ENCODE data around the gene KDM6B.

Gene KDM6B

DNA sequence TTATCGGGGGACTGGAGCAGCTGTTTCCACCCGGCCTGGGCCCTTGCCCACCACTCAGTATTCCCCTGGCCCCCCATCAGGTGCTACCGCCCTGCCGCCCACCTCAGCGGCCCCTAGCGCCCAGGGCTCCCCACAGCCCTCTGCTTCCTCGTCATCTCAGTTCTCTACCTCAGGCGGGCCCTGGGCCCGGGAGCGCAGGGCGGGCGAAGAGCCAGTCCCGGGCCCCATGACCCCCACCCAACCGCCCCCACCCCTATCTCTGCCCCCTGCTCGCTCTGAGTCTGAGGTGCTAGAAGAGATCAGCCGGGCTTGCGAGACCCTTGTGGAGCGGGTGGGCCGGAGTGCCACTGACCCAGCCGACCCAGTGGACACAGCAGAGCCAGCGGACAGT, 14.7 kb downstream of the KDM6B start:
- in situ Hi-C loops (cut with MboI; ENCODE audit: low sequenced_read_pairs), result loop anchor here (25.0 kb wide), 1 partner anchor 261 kb away; the partner anchor contains the start of genes CD68, MPDU1 and SOX15

DNA sequence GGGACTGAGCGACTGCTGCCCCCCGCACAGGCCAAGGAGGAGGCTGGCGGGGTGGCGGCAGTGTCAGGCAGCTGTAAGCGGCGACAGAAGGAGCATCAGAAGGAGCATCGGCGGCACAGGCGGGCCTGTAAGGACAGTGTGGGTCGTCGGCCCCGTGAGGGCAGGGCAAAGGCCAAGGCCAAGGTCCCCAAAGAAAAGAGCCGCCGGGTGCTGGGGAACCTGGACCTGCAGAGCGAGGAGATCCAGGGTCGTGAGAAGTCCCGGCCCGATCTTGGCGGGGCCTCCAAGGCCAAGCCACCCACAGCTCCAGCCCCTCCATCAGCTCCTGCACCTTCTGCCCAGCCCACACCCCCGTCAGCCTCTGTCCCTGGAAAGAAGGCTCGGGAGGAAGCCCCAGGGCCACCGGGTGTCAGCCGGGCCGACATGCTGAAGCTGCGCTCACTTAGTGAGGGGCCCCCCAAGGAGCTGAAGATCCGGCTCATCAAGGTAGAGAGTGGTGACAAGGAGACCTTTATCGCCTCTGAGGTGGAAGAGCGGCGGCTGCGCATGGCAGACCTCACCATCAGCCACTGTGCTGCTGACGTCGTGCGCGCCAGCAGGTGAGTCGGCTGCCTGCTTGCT, 15.2 kb downstream of the KDM6B start:
- in situ Hi-C loops (cut with MboI; ENCODE audit: low sequenced_read_pairs), result loop anchor here (25.0 kb wide), 1 partner anchor 262 kb away; the partner anchor contains the start of genes CD68, MPDU1 and SOX15

DNA sequence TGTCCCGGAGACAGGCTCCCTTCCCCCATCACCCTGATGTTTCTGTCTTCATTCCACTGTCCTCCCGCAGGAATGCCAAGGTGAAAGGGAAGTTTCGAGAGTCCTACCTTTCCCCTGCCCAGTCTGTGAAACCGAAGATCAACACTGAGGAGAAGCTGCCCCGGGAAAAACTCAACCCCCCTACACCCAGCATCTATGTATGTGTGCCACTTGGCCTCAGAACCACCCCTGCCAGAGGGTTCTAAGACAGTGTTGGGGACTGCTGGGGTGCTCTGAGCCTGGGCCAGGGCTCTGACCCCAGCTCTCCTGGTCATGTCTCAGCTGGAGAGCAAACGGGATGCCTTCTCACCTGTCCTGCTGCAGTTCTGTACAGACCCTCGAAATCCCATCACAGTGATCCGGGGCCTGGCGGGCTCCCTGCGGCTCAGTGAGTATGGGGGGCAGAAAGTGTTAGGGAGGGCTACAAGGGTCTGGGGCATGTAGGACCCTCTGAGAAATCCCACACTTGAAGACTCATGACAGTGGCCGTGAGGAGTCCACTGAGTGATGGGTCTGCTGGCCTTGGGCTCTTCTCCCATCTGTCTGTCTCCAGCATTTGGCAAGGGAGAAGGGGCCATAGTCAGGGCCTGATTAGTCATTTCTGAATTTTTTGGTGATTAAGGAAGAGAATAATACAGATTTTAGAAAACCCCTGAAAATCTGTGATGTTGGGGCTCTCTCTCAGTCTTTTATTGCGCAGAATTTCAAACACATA, 15.9 kb downstream of the KDM6B start:
- in situ Hi-C loops (cut with MboI; ENCODE audit: low sequenced_read_pairs), result loop anchor here (25.0 kb wide), 1 partner anchor 263 kb away; the partner anchor contains the start of genes CD68, MPDU1 and SOX15

DNA sequence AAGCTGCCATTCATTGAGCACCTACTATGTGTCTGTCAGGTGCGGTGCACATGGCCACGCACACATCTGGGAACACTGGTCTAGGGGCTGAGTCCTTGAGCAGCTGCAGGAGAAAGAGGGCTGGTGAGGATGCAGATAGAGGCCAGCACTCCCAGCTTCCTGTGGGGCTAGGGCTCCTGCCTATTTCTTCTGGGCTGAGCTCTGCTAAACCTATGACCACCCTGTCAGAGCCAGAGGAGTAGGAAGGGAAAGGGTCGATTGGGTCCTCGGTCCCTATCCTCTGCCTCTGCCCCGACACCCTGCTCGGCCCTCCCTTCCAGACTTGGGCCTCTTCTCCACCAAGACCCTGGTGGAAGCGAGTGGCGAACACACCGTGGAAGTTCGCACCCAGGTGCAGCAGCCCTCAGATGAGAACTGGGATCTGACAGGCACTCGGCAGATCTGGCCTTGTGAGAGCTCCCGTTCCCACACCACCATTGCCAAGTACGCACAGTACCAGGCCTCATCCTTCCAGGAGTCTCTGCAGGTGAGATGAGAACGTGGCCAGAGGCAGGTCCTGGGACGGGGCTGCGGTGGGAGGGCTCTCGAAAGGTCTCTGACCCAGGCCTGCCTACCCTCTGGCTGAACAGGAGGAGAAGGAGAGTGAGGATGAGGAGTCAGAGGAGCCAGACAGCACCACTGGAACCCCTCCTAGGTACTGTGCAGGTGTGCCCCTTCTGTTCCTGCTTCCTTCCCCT, 16.9 kb downstream of the KDM6B start:
- in situ Hi-C loops (cut with MboI; ENCODE audit: low sequenced_read_pairs), result no loop called here

DNA sequence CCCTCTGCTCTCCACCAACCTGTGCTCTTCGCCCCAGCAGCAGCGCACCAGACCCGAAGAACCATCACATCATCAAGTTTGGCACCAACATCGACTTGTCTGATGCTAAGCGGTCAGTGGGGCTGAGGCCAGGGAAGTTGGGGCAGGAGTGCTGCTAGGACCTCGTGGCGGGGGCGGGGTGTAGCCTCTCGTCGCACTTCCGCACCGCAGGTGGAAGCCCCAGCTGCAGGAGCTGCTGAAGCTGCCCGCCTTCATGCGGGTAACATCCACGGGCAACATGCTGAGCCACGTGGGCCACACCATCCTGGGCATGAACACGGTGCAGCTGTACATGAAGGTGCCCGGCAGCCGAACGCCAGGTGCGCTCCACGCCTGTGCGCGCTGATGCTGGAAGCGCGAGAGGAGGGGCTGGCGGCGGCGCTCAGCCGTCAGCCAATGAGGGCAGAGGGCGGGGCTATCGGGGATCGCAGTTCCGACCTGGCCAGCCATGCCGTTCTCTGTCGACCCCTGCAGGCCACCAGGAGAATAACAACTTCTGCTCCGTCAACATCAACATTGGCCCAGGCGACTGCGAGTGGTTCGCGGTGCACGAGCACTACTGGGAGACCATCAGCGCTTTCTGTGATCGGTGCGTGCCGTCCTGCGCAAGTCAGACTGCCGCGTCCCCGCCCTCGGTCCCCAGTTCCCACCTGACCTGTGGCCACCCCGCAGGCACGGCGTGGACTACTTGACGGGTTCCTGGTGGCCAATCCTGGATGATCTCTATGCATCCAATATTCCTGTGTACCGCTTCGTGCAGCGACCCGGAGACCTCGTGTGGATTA, 17.6 kb downstream of the KDM6B start:
- in situ Hi-C loops (cut with MboI; ENCODE audit: low sequenced_read_pairs), result no loop called here

DNA sequence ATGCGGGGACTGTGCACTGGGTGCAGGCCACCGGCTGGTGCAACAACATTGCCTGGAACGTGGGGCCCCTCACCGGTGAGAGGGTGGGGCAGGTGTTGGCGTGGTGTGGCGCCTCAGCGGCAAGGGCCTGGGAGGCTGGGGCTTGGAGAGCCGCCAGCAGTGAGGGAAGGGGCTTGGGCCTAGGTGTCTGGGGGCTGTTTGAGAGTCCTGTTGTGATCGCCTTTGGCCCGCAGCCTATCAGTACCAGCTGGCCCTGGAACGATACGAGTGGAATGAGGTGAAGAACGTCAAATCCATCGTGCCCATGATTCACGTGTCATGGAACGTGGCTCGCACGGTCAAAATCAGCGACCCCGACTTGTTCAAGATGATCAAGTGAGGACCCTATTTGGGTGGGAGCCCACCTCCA, 18.2 kb downstream of the KDM6B start:
- in situ Hi-C loops (cut with MboI; ENCODE audit: low sequenced_read_pairs), result no loop called here

DNA sequence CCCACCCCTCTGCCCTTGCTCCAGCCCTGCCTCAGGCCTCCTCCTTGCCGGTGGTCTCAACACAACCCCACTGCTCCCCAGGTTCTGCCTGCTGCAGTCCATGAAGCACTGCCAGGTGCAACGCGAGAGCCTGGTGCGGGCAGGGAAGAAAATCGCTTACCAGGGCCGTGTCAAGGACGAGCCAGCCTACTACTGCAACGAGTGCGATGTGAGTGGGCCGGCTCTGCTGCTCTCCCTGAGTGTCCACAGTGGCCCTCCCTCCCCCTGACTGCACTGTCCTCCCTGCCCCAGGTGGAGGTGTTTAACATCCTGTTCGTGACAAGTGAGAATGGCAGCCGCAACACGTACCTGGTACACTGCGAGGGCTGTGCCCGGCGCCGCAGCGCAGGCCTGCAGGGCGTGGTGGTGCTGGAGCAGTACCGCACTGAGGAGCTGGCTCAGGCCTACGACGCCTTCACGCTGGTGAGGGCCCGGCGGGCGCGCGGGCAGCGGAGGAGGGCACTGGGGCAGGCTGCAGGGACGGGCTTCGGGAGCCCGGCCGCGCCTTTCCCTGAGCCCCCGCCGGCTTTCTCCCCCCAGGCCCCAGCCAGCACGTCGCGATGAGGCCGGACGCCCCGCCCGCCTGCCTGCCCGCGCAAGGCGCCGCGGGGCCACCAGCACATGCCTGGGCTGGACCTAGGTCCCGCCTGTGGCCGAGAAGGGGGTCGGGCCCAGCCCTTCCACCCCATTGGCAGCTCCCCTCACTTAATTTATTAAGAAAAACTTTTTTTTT, 19.1 kb downstream of the KDM6B start:
- in situ Hi-C loops (cut with MboI; ENCODE audit: low sequenced_read_pairs), result no loop called here

DNA sequence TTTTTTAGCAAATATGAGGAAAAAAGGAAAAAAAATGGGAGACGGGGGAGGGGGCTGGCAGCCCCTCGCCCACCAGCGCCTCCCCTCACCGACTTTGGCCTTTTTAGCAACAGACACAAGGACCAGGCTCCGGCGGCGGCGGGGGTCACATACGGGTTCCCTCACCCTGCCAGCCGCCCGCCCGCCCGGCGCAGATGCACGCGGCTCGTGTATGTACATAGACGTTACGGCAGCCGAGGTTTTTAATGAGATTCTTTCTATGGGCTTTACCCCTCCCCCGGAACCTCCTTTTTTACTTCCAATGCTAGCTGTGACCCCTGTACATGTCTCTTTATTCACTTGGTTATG, 19.6 kb downstream of the KDM6B start:
- in situ Hi-C loops (cut with MboI; ENCODE audit: low sequenced_read_pairs), result no loop called here

DNA sequence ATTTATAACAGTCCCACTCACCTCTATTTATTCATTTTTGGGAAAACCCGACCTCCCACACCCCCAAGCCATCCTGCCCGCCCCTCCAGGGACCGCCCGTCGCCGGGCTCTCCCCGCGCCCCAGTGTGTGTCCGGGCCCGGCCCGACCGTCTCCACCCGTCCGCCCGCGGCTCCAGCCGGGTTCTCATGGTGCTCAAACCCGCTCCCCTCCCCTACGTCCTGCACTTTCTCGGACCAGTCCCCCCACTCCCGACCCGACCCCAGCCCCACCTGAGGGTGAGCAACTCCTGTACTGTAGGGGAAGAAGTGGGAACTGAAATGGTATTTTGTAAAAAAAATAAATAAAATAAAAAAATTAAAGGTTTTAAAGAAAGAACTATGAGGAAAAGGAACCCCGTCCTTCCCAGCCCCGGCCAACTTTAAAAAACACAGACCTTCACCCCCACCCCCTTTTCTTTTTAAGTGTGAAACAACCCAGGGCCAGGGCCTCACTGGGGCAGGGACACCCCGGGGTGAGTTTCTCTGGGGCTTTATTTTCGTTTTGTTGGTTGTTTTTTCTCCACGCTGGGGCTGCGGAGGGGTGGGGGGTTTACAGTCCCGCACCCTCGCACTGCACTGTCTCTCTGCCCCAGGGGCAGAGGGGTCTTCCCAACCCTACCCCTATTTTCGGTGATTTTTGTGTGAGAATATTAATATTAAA, 20.2 kb downstream of the KDM6B start:
- in situ Hi-C loops (cut with MboI; ENCODE audit: low sequenced_read_pairs), result no loop called here

DNA sequence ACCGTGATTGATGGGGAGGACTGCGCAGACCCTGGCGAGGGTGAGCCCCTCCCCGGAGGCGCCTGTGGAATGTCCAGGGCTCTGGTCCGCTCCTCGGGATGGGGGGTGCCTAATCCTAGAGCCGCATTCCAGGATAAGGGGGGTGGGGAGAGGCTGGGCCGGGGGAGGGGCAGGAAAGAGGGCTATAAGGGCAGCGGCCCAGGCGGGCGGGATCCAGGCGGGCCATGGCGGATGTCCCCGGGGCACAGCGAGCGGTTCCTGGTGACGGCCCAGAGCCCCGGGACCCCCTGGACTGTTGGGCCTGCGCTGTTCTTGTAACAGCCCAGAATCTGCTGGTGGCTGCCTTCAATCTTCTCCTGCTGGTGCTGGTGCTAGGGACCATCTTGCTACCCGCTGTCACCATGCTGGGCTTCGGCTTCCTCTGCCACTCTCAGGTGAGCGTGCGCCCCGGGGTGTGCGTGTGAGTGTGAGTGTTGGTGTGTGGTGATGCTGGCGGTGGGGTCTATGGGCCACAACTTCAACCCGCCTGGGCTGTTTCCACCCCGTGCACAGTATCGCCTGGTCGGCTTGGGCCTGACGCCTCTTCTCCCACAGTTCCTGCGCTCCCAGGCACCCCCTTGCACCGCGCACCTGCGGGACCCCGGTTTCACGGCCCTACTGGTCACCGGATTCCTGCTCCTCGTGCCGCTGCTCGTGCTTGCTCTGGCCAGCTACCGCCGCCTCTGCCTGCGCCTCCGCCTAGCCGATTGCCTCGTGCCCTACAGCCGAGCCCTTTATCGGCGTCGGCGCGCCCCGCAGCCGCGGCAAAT, 21.0 kb downstream of the KDM6B start, which contains the start of gene TMEM88:
TSS of gene TMEM88 (plus strand) at position 216 of the 809 bp plus-strand sequence. CDS start at position 225, 9 bp downstream.
- in situ Hi-C loops (cut with MboI; ENCODE audit: low sequenced_read_pairs), result no loop called here

DNA sequence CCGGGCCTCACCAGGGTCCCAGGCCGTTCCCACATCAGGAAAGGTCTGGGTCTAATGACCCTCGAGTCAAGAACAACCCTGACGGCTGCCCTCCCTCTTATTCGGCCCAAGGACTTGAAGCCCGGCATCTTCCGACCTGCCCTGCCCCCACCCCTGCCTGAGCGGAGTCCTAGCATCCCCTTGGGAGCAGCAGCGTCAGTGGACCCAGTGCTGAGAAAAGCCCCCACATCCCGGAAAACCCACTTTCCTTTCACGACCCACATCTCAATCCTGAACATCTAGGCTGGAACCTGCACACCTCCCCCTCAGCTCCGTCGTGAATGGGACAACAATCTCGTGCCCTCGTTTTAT, 21.6 kb downstream of the KDM6B start:
- in situ Hi-C loops (cut with MboI; ENCODE audit: low sequenced_read_pairs), result no loop called here

DNA sequence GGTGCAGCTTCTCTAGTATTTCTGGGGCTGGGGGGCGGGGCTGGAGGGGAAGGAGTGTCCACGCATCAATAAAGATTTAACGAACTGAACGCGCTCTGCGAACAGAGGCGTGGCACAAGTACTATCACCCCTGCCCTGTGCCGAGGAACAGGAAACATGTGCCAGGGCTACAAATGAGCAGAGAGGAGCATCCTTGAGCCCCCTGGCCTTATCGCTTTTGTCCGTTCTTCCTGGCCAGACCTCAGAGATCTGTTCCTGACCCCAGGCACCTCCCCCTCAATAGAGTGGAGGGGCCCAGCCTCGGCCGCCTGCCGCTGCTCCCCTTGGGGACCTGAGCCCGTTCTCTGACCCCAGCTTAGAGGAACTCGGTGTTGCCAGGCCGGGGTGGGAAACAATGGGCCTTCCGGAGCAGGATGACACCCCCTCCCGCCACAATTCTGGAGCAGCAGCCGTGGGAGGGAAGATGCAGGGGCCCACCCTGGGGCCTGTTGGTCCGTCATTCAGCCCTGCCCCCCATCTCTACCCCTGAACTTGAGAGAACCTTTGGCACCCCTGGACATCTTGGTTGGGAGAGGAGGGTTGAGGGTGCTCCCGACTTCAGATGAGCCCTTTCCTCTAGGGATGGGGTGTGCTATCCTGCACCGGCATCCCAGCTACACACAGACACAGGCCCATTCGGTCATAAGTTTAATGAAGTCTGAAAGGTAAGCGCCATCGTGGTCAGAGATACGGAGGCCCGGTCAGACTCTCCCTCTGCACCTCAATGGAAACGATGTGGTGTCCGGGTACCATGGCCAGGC, 22.2 kb downstream of the KDM6B start:
- in situ Hi-C loops (cut with MboI; ENCODE audit: low sequenced_read_pairs), result no loop called here

DNA sequence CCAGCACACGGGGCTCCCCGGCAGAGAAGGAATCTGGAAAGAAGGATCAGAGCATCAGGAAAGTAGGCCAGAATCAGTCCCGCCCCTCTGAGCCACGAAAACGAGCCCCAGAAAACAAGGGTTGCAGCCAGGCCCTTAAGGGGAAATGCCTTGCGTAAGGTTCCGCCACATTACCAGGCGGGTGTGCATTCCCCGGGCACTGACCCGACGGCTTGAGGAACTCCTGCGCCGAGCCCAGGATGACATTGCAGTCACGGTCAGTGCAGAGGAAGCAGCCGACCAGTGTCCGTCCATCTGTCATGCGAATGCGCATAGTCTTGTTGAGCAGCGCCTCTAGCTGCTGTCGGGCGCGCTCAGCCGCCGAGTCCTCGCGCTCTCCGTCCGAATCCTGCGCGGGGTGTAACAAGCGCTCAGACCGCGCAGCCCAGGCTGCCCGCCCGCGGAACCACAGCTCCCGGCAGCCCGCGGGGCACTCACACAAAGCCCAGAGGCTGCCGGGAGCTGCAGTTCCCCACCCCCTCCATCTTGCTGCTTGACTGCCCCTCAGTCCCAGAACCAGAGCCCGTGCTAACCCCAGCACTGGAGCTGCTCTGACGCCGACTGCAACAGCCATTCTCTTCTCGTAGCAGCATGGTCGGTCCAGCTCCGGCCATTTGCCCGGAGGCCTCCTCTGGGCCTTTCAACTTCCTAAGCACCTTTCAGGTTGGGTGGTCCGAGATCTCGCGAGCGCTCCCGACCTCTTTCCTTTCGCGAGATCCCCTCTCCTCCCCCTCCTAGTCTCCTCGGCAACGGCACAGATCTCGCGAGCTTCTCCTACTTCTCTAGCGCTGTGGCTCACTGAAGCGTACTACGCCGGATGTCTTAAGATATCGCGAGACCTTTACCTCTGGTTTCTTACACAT, 23.0 kb downstream of the KDM6B start, which contains the start of gene NAA38:
TSS of gene NAA38 (minus strand) at position 749 of the 902 bp plus-strand sequence. CDS start at position 653, 96 bp downstream.
- in situ Hi-C loops (cut with MboI; ENCODE audit: low sequenced_read_pairs), result no loop called here

DNA sequence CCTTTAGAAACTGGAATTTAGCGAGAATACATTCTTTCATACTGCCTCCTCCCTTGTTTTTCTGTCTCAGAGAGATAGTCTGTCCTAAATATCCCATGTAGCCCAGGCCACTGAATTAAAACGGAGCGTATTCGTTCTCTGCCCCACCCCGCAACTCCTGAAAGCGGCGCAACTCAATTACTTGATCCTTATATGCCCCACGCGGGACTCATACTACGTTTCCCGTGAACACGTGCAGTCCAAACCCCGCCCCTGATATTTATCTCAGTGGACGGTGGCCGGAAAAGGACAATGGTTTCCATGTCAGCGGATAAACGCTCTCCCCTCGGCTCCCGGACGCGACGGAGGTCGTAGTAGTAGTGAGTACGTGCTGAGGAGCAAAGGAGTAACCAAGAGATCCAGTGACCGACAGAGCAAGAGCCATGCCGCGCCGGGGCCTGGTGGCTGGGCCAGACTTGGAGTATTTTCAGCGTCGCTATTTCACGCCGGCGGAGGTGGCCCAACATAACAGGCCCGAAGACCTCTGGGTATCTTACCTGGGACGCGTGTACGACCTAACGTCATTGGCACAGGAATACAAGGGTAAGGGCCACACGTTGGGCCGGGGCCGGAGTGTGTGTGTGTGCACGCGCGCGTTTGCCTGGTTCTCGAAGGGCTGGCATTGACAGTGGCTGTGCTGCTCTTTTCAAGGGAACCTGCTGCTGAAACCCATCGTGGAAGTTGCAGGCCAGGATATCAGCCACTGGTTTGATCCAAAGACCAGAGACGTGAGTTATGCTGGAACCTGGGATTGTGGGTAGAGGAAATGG, 23.9 kb downstream of the KDM6B start, which contains the start of gene CYB5D1:
TSS of gene CYB5D1 (plus strand) at position 291 of the 809 bp plus-strand sequence. CDS start at position 423, 132 bp downstream.
- in situ Hi-C loops (cut with MboI; ENCODE audit: low sequenced_read_pairs), result no loop called here

DNA sequence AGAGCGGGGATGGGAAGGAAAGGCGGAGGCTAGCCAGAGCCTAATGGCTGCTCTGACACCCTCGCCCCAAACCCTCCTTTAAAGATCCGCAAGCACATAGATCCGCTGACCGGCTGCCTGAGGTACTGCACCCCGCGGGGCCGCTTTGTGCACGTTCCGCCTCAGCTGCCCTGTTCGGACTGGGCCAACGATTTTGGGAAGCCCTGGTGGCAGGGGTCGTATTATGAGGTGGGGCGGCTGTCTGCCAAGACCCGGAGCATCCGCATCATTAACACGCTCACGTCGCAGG, 24.4 kb downstream of the KDM6B start:
- in situ Hi-C loops (cut with MboI; ENCODE audit: low sequenced_read_pairs), result no loop called here

DNA sequence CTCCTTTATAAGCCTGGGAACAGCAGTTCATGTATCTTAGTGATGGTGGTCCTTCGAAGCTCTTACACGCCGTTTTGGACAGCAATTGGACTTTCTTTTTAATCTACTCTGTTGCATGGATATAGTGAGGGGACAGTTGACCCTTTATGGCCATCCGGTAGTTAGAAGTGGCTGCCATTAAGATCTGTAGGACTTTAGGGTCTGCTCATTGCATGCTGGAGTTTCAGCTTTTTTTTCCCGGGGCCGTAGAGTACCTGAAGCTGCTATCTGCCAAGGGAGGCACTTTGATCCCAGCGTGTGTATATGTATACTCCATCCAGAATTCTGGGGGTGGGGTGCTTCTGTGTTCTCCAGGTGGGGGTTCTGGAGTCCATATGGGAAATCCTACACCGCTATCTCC, 25.0 kb downstream of the KDM6B start:
- in situ Hi-C loops (cut with MboI; ENCODE audit: low sequenced_read_pairs), result no loop called here

Measured in HL-60/S4 treated with phorbol 12-myristate 13-acetate at 8.2 ng/mL for 4 days and 3 days (cell line).